NCI-H2196 treated with DMSO at 0.1 percent for 48 hours (cell line): ENCODE measurements around the gene FAM83E.
A peak's percentile ranks its signal among the peaks of the same experiment; 100 is the strongest.

Source experiments
- DNase-seq: peaks from one replicate; lab custom pipeline; 2025; ENCODE audit not compliant: unreplicated experiment; lab: John Stamatoyannopoulos, UW

Gene FAM83E

GRCh38 chr19:48629297-48629598 lies 14.4 kb upstream of the FAM83E start:
- DNase-seq, result no peak

DNA sequence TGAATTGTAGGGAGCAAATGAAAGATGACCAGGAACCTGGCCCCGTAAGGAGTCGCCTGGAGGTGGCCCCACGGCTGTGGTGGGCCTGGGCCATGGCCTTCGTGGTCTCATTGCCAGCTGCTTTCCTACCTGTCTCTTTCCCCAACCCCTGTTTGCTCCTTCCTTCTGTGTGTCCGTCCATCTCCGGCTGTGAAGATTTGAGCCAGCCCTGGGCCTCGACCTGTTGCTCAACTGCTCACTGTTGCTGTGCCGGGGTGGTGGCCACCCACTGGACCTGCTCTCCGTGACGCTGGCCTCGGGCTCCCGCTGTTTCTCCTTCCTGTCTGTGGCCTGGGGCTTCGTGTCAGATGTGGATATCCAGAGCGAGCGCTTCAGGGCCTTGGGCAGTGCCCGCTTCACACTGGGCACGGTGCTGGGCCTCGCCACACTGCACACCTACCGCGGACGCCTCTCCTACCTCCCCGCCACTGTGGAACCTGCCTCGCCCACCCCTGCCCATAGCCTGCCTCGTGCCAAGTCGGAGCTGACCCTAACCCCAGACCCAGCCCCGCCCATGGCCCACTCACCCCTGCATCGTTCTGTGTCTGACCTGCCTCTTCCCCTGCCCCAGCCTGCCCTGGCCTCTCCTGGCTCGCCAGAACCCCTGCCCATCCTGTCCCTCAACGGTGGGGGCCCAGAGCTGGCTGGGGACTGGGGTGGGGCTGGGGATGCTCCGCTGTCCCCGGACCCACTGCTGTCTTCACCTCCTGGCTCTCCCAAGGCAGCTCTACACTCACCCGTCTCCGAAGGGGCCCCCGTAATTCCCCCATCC lies 13.8 kb upstream of the FAM83E start:
- no peak for DNase-seq

GRCh38 chr19:48627865-48628314 lies 13.0 kb upstream of the FAM83E start:
- DNase-seq, result no peak

GRCh38 chr19:48627201-48627864 lies 12.5 kb upstream of the FAM83E start:
- DNase-seq, result no peak

DNA sequence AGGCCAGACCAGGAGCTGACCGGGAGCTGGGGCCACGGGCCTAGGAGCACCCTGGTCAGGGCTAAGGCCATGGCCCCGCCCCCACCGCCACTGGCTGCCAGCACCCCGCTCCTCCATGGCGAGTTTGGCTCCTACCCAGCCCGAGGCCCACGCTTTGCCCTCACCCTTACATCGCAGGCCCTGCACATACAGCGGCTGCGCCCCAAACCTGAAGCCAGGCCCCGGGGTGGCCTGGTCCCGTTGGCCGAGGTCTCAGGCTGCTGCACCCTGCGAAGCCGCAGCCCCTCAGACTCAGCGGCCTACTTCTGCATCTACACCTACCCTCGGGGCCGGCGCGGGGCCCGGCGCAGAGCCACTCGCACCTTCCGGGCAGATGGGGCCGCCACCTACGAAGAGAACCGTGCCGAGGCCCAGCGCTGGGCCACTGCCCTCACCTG lies 11.0 kb upstream of the FAM83E start:
- DNase-seq, result no peak

DNA sequence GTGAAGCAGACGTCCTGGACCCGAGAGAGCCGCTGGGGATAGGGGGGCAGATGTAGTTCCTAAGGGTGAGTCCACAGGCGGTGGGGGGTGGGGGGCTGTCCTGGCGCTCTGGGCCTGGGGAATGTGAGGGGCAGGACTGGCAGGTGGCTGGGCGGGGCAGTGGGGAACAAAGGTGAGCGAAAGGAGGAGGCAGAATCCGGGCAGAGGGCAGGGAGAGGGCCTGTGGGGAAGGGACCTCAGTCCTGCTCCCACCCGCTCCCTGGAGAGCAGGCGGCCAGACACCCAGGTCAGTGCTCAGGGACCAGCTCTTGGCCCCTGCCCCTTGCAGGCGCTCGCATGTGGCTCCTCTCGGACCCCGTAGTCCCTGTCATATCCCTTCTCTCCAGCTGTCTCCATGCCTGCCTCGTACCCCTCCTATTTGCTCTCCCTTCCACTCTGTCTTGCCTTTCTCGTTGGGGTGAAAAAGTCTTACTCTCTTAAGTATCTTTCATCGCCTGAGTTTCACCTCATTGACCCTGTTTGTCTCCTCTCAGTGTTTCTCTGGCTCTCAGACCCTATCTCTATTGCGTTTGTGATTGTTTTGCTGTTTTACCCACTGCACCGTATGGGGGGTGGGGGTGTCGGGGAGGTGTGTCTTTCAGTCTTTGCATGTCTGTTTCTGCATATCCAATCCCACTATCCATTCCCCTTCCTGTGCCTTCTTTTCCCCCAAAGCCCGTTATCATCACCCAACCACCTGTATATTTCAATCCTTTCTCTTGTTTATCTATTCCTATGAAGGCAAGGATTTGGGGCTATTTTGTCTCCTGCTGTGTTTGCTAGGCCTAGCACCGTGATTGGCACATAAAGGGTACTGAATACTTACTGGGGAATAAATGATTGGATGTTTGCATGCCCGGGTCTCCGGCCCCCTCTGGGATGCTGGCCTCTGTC lies 10.2 kb upstream of the FAM83E start:
- DNase-seq, result no peak

GRCh38 chr19:48624067-48624594 lies 9.3 kb upstream of the FAM83E start:
- peak; percentile 97 for DNase-seq

DNA sequence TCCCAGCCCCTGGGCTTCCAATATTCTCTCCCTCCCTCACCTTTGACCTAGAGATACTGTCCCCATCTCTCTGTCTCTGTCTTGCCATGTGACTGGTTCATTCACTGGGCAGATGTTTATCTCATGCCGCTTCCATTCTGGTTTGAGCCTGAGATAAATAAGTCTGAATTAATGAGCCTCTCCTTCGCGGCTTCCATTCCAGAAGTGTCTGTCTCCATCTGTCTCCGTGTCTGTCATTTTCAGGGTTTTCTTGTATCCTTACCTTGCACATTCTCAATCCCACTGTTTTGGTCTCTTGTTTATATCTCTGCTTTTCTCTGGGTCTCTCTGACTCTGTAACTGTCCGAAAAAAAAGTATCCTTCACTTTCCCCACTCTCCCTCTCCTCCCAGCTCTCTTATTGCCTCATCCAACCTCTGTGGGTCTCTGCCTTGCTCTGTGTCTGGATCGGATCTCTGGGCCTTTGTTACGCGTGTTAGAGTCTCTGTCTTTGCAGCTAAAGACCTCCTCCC lies 8.7 kb upstream of the FAM83E start:
- DNase-seq, result no peak

DNA sequence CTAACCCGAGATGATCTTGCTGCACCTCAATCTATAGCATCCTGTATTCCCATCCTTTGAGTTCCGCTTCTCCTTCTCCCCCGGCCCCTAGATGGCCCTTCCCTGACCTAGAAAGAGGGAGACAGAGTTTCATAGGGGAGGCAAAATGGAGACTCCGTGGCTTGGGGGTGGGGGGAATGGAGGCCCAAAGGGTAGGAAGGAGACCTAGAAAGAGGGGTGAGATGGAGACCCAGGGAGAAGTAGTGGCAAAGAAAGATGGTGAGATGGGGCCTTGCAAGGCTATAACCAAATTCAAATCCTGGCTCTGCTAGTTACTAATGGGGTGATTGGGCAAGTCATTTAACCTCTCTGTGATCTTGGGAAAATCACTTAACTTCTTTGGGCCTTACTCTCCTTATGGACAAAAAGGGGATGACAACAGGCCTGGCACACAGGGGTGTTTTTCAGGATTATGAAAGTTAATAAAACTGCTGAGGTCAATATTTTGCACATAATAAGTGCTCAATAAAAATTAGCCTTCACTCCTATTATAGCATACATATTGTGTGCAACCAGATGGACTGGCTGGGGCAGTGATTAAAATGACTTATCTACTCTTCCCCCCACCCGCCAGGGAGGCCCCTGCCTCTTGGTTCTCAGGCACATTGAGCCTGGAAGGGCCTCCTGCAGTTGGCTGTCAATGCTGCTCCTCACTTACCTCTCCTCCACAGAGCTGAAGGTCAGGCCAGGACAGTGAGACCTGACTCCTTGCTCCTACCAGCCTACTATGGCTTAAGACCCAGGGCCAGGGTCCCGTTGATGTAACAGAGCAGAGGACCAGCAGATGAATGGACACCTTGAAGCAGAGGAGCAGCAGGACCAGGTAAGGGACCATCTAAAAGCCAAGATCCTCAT lies 5.1 kb upstream of the FAM83E start:
- DNase-seq, result no peak

DNA sequence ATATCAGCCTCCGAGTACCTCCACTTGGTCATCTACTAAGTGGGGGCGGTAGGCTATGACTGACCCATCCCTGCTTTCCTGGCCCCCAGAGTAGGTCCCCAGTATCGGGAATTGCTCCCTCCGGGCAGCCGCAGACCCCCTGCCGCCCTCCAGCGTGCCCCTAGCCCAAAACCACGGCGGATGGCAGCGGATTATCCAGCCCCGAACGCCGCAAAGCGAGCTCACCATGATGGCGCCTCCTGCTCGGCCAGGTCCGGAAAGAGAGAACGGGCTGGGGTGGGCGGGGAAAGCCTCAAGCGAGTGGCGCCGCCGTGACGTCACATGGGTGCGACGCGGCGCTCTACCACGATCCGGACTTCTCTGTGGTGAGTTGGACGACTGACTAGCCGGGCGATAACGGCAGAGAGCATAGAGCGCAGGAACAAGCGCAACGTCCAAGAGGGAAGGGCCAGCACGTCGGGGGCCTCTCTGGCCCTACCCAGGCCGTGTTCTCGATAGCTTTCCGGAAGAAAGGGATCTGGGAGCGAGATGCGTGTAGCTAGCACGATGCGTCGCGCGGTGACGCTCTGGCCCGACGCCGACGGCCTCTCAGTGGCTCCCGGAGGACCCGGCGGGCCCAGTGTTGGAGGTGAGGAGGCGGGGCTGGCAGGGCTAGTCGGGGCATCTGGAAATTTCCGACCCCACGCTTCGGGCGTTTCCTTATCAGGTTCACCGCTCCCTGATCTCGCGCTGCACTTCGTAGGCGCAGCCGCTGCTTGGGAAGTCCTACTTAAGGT lies 4.2 kb upstream of the FAM83E start, which contains the start of the genes RPL18 and SPHK2:
Gene RPL18, minus strand, starts transcription at position 263 of the 776 bp plus-strand sequence. Its CDS starts 35 bp downstream, at position 228.
Gene SPHK2, plus strand, starts transcription at position 591 of the 776 bp plus-strand sequence. CDS start 1,009 bp downstream, outside the sequence.
- peak; percentile 98 for DNase-seq

DNA sequence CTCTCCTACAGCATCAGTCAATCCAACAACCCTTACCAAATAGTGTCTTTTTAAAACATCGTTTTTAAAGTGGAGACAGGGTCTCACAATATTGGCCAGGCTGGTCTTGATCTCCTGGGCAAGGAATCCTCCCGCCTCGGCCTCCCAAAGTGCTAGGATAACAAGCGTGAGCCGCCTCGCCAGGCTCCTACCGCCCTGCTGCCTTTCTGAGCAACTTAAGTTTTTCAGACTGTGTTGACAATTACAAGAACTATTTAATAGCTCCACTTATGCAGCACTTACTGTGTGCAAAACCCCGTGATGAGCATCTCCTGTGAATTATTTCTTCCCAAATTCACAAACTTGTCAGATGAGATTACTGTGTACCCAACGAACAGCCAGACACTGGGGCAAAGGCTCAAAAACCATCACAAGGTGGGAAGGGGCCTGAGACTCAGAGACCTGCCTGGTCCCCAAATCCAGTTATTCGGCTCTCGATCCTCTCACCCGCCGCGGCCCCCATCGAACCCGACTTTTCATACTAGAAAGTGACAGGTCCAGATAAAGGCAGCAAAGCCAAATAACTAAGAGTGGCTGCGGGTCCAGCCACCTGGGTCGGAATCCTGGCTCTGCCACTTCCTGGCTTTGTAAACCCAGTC lies 3.5 kb upstream of the FAM83E start:
- DNase-seq, result no peak

DNA sequence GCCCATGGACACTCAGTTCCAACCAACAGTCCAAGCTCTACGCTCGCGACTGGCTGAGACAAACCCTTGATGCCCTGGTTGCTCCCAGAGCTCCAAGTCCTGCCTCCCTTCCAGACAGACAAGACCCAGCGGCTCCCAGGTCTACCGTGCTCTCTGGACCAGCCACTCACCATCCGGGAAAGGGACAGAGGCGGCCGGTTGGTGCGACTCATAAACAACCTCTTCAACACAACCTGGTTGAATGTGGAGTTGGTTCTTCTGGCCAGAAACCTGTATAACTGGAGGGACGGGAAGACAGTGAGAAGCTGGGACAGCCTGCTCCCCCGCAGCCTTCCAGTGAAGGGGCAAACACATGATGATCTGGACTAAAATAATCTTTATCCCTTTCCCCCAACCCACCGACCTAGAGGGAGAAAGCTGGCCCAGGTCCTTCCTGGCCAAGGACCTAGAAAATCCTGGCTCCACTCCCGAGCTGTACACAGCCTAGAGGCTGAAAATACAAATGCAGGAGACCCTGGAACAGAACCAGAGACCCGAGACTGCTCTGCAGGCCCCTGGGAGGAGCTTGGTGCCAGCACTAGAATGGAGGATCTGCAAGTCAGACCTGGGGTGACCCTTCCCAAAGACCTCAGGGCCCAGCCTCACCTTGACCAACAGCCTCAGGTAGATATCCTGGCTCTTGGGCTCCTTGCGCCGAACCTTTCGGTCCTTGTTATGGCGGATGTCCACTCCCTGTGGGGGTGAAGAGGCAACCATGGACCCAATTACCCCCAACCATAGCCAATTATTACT lies 2.5 kb upstream of the FAM83E start:
- no peak for DNase-seq

DNA sequence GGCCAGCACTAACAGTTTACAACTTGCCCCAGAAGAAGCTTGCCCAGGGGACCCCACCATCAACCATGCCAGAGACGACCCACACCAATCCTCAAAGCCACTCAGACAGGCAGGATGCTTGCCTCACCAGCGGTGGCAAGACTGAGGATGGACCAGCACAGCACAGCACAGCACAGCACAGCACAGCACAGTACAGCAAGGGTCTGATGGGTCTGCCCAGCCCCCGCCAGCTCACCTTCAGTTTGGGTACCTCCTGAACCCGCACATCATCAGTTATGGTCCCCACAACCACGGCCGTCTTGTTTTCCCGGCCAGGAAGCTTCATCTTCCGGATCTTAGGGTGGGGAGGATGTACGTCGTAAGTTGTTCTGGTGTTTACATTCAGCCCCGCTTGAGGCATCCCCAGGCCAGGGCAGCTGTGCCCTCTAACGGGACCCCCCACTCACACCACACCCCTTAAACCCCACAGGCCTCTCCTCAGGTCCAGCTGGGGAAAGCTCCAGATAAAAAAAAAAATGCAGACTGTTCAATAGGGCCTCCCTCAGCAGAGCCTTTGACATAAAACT lies 1.7 kb upstream of the FAM83E start:
- DNase-seq, result no peak

GRCh38 chr19:48616041-48616436 lies 1.2 kb upstream of the FAM83E start:
- DNase-seq, result no peak

- no peak for DNase-seq
Measured at GRCh38 chr19:48615231-48616040, 560 bp upstream of the FAM83E start.

DNA sequence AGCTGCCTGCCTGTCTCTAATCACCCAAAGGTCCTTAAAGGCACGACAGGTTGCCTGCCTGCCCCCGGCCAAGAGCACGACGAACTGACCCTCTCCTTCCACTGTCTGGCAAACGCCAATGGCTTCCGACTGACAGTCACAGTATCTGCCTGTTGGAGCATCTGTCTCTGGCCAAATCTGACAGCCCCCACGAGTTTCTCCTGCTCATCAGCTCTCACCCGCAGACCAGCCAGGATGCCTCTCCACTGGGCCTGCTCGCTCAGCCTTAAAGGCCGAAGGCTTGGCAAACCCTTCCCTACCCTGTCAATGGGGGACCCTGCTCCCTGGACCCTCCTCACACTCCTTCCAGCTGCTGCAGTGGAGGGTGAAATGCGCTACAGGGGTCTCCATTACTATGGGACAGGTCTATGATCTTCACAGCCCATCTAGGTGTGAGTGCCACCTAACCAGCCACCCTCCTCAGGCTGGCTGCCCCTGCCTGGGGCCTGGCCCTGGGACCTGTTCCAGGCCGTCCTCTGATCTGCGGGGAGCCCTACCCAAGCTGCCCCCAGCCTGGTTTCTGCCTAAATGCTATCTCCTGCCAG lies 932 bp downstream of the FAM83E start:
- DNase-seq, result no peak
